Endothelial cell (in vitro differentiated cells): ENCODE data around the gene SPATA32. TPM values are rescaled to one million over a fixed set of nuclear protein-coding genes. Genes with fewer than 3 reads are reported as not detected.

Experiments
- DNase-seq: peaks from one replicate; pipeline ENCODE4 v3.0.0; 2021; ENCODE audit warnings: low spot score
- H3K27ac Mint-ChIP-seq: one replicate; pipeline ENCODE4 v1.8.0; 2021; ENCODE audit warnings: mixed read lengths, inconsistent platforms; ENCODE audit not compliant: unreplicated experiment
- H3K27me3 Mint-ChIP-seq: one replicate; pipeline ENCODE4 v1.8.0; 2021; ENCODE audit warnings: mild to moderate bottlenecking, moderate library complexity, mixed read lengths, inconsistent platforms; ENCODE audit not compliant: unreplicated experiment
- H3K36me3 Mint-ChIP-seq: one replicate; pipeline ENCODE4 v1.8.0; 2021; ENCODE audit warnings: mild to moderate bottlenecking, low read depth, mixed read lengths, inconsistent platforms; ENCODE audit not compliant: unreplicated experiment
- H3K4me1 Mint-ChIP-seq: one replicate; pipeline ENCODE4 v1.8.0; 2021; ENCODE audit warnings: mild to moderate bottlenecking, mixed read lengths, inconsistent platforms; ENCODE audit not compliant: unreplicated experiment
- H3K4me3 Mint-ChIP-seq: one replicate; pipeline ENCODE4 v1.8.0; 2021; ENCODE audit warnings: mild to moderate bottlenecking, mixed read lengths, inconsistent platforms; ENCODE audit not compliant: unreplicated experiment
- H3K9me3 Mint-ChIP-seq: one replicate; pipeline ENCODE4 v1.8.0; 2021; ENCODE audit warnings: mixed read lengths, inconsistent platforms; ENCODE audit not compliant: unreplicated experiment
- CTCF ChIP-seq: fragments of 200-600 bp; sonication (generic); IDR thresholded peaks from one replicate; pipeline ENCODE4 v1.5.0; 2021; ENCODE audit warnings: antibody characterized with exemption; ENCODE audit not compliant: unreplicated experiment
- total RNA-seq: library from RNA; stranded (reverse); fragmentation: NEBNext Ultra II Directional; extraction: Animal tissue kit (Norgen Biotek cat#: 25700); gene quantifications from one replicate; pipeline ENCODE4 v1.2.1, GENCODE V29; 2021; ENCODE audit not compliant: unreplicated experiment

SPATA32 gene
- total RNA-seq, 1 donor from 2014 or later = not detected

GRCh38 chr17:45308840-45309239, 46.9 kb upstream of the SPATA32 start:
- no peak for TF ChIP-seq CTCF
- peaks cover 6% of the 10 kb centered on the region for H3K27me3 Mint-ChIP-seq
- H3K27ac Mint-ChIP-seq = no peak overlapping the region
- DNase-seq = no peak
- H3K4me3 Mint-ChIP-seq = no peak overlapping the region
- H3K4me1 Mint-ChIP-seq = no peaks in the 10 kb centered on the region
- H3K36me3 Mint-ChIP-seq = peaks cover 4% of the 10 kb centered on the region
- H3K9me3 Mint-ChIP-seq = no peaks in the 10 kb centered on the region

GRCh38 chr17:45308016-45308365, 46.1 kb upstream of the SPATA32 start:
- no peak overlapping the region for H3K27ac Mint-ChIP-seq
- TF ChIP-seq CTCF = no peak
- no peaks in the 10 kb centered on the region for H3K9me3 Mint-ChIP-seq
- no peak for DNase-seq
- H3K4me1 Mint-ChIP-seq = no peaks in the 10 kb centered on the region
- peaks cover 4% of the 10 kb centered on the region for H3K36me3 Mint-ChIP-seq
- no peak overlapping the region for H3K4me3 Mint-ChIP-seq
- peaks cover 6% of the 10 kb centered on the region for H3K27me3 Mint-ChIP-seq

DNA sequence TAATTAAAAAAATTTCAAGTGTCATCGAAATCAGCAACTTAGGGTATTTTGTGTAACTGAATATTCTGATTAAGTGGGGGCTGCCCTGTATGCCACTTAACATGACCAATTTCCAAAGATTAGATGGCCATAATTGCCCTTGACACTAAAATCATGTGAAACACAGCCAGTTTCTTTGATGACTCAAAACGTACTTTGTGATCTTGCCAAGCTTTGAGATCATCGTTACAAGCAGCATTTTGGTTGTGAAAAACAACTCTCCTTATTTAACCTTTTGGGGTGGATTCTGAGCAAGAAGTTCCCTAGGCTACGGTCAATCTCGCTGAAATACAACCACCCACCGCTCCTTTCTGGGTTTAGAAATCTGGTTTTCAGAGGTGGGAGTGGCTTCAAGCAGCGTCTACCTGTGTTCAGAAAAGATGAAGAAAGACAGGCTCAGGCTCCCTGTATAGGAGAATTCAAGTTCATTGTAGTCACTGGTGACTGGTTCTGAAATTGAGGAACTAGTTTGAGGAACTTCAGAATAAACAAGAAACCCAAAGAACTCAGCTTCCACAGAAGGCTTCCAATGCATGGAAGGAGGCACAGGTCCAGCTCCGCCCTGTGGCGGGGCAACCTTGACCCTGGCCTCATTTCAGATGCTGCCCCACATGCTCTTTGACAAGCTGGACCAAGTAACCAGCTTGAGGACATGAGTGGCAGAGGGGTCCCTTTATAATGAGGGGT, 45.6 kb upstream of the SPATA32 start:
- Mint-ChIP-seq H3K27ac (no peak overlapping the region), H3K36me3 (peaks cover 4% of the 10 kb centered on the region), H3K27me3 (peaks cover 6% of the 10 kb centered on the region), H3K9me3 (no peaks in the 10 kb centered on the region), H3K4me1 (no peaks in the 10 kb centered on the region), H3K4me3 (no peak overlapping the region)
- TF ChIP-seq CTCF = no peak
- DNase-seq = no peak

- Mint-ChIP-seq H3K9me3 (no peaks in the 10 kb centered on the region), H3K27ac (no peak overlapping the region), H3K27me3 (peaks cover 5% of the 10 kb centered on the region), H3K36me3 (peaks cover 4% of the 10 kb centered on the region), H3K4me3 (no peak overlapping the region), H3K4me1 (no peaks in the 10 kb centered on the region)
- TF ChIP-seq CTCF = no peak
- no peak for DNase-seq
Measured at GRCh38 chr17:45306623-45307022, 44.7 kb upstream of the SPATA32 start.

DNA sequence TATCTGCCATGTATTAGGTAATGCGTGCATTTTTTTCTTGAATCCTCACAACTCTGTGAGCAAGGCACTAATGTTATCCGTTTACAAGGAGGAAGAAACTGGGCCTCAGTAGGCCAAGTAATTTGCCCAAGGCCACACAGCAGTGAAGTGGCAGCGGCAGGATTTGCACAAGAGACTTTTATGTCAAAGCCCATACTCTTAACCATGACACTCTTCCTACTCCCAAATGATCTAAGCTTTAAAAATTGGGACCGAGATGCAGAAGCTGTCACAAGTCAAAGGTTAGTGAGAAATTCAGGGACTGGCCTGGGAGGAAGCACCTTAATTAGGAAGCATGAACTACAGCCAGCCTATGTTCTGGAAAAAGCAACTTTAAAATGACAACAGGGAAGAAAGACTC, 44.2 kb upstream of the SPATA32 start:
- TF ChIP-seq CTCF = no peak
- no peaks in the 10 kb centered on the region for H3K9me3 Mint-ChIP-seq
- DNase-seq = no peak

More for the DNA sequence above, 44.2 kb upstream of the SPATA32 start:
- Mint-ChIP-seq H3K27me3 (peaks cover 5% of the 10 kb centered on the region), H3K27ac (no peak overlapping the region), H3K4me3 (no peak overlapping the region), H3K4me1 (no peaks in the 10 kb centered on the region), H3K36me3 (peaks cover 4% of the 10 kb centered on the region)
